Fibroblast of skin of abdomen (primary cell): ENCODE measurements around the gene TMEM26.

Experiments
- DNase-seq: peaks from one replicate; pipeline ENCODE4 v3.0.0-alpha.2; 2013

Gene TMEM26

DNA sequence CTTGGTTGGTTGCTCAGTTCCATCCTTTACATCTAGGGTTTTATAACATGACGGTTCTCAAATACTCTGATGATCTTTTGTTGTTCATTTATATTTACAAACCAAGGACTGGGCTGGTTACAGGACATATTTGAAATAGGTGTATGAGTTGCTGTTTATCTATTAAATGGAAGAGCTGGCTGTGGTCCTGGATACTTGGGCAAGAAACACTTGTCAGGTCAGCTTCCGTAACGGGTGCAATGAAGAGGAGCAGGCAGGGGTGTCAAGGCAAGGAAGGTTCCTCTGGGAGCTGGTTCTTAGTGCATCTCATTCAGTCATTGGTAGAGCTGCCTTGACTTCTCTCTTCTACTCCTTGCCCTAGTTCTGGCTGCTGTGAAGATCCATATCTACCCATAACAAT lies 4.8 kb upstream of the TMEM26 start:
- DNase-seq: no peak

DNA sequence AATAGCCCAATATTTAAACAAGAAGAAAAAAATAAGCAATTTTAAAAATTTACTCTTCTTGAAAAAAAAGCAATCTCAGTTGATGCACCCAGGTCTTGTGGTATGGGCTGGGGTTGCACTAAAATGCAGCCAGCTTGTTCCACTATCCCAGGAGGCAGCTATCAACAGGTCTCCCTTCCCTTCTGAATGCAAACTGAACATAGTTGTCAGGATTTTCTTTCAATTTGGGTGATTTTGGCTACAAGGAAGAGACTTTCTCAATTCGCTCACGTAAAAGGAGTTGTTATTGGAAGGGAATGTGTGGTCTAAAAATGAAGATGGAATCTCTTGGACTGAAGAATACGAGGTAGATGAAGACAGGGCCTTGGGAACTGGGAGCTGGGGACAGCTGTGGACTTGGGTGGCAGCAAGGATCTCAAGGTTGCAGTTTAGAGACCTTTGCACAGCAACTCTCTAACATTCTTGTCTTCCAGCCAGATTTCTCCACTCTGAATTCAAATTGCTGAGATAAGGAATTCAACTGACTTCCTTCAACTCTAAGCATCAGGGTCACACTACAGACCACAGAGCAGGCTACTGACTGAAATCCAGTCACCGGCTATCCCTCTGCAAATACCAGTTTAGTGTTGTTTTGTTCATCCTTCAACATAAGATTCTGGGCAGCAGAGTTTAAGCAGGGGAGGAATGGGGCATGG lies 3.1 kb upstream of the TMEM26 start:
- DNase-seq: peak; percentile 41

DNA sequence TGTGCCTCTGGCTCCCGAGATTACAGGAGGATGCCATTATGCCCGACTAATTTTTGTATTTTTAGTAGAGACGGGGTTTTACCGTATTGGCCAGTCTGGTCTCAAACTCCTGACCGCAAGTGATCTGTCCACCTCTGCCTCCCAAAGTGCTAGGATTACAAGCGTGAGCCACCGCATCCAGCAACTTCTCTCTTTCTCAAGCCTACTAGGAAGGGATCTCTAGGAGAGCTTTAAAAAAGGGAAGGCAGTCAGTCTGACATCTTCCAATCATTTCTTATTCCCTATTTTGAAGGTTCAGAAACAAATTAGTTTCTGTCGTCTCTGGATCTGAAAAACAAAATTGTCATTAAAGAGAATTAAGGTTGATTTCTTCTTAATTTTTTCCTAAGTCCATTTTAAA lies 2.5 kb upstream of the TMEM26 start:
- DNase-seq: no peak

DNA sequence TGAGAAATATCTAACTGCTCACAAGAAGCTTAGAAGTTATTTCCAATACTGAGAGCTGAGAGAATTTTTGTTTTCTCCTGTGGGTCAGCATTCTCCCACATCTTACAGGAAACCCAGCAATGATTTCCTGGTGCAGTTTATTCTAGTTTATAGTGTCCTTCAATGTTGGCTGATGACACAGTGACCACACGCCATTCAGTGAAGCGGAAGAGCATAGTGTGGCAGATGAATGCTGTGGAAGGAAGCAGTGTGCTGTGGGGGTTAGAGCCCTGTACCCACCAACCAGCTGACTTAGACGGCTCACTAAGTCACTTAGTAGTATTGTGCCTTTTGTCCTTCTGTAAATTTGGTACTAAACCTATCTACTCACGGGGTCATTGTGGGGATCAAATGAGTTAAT lies 1.4 kb upstream of the TMEM26 start:
- peak; percentile 14 for DNase-seq

DNA sequence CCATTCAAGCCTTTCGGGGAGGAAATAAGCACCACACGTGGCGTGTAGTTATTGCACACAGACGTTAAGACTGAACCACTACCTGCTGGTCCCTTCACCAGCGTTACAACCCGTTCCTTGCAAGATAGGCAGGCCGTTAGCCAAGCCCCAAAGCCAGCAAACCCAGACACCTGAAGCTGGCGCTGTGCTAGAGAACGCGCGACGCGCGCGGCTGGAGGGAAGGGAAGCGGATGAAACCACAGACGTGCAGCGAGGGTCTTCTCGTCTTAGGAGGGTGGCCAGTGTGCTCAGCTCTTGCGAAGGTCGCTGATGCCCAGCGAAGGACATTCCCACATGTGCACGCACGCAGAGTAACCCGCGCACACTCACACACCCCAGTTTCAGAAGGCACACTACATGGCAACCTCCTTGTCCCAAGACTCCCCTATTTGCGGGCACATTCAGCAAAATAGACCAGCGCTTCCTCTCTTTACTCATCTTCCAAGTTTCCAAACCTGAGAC lies 980 bp downstream of the TMEM26 start:
- DNase-seq: no peak

DNA sequence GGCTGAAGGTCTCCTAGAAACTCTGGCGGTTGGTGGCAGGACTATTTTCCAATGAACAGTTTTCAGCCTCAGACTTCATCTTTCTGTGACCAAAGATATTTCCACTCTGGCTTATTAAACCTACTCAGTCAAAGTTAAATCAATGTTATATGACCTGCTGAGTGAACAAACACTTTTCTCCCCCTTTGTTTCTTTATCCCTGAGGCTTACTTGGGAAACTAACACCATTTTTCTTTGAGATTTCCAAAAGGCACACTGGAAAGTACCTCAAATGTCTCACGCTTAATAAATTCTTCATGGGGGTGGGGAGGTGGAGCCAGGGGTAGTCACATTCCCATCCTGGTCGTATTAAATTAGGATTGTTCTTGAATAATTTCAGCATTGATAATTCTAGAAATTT lies 1.8 kb downstream of the TMEM26 start:
- DNase-seq: no peak

DNA sequence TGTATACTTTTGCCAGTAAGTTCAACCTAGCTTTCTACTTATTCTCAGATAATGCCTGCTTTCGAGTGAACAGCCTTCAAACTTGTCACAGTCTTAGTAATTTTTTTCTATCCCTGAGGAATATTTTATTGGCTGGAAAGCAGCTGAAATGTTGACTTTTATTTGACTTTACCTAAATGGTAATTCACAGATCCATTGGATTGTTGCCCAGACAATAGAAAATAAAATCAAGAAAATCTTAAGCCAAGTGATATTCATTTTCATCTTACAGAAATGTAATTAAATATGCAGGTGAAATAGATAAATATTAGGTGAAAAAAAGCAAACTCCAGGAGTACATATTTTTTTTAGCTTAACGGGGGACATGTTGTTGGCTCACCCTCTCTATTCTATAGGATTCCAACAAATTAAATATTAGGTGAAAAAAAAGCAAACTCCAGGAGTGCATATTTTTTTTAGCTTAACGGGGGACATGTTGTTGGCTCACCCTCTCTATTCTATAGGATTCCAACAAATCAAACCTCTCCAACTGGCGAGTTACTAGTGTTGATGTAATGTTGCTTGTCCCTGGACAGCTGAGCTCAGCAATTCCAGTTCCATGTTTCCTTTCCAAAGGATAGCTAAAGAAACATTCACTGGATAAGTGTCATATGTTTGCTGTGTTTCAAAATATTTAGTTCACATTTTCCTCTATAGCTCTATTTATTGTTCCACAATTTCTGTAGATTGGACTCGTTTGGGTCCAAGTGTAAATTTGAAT lies 4.2 kb downstream of the TMEM26 start:
- DNase-seq: no peak

DNA sequence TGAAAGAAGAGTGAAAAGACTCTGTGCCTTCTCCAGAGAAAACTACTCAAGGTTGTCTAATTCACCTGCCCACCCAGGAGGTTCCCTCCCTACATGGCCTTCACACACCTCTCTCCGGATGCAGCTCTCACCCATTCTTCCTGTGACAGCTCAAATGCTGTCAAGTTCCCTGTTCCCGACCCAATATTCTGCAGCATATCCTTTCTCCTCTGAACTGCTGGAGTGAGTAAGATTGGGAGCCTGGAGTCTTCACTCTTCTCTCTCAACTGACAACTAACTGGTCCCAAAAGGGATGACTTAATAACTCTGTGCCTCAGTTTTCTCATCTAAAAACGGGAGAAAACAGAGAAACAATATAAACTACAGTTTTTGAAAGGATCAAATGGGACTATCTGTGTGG lies 5.1 kb downstream of the TMEM26 start:
- DNase-seq: no peak

DNA sequence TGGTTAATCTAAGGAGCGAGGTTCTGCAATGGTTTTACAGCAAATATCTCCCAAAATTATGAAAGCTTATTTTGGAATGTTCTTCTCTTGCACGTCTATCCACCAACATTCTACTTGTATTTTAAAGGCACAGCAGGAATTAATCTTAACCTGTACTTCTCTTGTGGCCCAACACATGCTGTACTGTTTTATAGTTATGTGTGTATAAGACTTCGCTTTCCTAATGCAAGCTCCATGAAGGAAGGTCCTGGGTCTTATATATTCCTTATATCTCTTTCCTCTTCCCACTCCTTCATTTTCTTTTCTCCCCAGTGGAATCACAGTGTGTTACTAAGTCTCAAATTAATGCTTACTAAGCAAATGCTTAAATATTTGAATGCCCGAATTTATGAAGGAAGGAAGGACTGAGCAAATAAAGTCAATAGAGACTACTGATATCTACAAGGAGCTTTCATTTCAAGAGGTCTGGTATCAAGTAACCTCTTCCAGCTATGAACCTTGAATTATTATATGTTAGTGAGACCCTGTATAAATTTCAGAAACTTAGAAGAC lies 14.0 kb downstream of the TMEM26 start:
- DNase-seq: no peak

DNA sequence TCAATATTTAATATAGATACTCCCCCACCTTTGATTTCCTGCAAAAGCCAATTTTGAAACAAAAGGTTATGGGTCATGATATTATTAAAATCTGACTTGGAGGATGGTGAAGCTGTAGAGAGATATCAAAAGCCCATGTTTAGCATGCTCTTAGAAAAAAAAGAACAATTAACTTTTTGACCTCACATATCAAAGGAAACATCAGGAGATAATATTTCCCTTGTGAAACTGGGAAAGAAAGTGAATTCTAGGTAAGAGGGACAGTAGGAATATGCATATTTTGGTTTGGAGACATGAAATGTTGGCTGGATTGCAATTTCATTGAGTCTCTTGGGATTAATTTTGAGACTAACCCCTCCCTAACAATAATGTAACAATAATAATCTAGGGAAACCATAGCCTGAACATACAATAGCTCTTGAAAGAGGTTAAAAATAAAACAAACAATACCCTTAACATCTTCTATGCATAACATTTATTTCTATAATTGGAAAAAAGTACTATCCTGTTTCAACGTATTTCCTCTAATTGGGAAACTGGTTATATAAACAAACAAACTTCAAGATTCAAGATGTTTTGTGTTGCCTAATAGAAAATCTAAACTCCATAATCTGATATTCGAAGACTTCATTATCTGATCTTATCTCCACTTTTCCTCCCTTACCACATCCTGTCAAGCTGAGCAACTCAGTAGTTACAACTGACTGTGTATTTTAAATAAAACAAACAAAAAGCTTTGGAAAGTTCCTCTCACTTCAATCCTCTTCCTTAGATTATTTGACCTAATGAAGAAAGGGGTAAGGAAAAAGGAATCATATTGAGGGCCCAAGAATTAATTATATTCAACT lies 14.8 kb downstream of the TMEM26 start:
- DNase-seq: no peak

DNA sequence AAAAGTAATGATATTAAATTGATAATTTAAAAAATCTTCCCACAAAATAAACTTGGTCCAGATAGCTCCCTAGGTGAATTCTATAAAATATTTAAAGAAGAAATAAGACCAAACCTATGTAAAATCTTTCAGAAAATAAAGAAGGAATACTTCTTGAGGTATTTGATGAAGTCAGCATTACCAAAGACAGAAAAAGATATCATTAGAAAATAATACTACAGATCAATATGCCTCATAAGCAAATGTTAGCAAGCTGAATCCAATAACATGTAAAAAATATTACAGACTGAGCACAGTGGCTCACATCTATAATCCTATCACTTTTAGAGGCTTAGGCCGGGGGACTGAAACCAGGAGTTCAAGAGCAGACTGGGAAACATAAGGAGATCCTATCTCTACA lies 30.0 kb downstream of the TMEM26 start:
- no peak for DNase-seq

DNA sequence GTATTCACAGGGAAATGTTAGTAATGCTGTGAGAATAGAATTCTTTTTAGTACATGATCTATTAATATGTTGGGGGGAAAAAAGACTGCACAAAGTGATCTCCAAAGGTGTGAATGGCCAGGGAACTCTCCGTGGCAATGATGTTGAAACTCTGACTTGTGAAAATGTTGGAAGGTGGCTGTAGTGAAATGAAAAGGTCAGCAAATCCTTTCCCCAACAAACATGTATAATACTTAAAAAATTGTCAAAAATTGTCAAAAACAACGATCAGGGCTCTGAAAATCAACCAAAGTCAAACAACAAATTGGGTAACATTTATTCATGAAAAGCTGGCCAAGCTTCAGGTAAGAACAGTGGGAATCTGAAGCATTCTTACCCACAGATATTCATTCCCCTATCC lies 35.5 kb downstream of the TMEM26 start:
- no peak for DNase-seq

DNA sequence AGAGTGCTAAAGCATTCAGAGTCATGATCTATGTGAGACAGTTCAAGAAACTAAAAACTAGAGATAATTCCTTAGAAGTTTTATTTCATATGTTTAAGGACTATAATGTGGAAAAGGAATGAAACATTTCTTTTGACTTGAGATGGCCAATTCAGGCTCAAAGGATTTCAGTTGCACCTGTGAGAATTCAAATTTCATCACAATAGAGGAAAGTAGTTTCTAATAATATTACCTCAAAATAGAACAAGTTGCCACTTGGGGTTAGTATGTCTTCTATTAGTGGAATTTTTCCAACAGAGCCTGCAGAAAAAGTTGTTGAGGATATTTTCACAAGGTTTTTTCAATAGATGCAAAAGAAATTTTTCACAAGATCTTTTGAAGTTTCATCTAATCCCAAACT lies 37.4 kb downstream of the TMEM26 start:
- DNase-seq: no peak

DNA sequence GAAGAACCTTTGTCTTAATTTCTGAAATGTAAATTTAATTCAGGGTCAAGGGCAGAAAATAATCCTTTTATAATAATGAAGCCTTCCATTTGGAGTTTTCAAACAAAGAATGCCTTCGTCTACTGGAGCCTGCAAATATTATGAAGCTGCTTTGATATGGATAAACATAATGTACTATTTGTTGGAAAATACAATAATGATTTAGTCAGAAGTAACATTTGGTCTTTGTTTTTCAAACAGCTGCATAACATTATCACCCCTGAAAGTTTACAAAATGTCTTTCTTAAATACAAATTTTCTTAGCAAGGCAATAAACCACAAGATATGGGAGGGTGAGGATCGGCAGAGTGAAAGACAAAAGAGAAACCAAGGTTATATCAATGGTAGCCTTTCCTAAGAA lies 41.5 kb downstream of the TMEM26 start:
- no peak for DNase-seq

DNA sequence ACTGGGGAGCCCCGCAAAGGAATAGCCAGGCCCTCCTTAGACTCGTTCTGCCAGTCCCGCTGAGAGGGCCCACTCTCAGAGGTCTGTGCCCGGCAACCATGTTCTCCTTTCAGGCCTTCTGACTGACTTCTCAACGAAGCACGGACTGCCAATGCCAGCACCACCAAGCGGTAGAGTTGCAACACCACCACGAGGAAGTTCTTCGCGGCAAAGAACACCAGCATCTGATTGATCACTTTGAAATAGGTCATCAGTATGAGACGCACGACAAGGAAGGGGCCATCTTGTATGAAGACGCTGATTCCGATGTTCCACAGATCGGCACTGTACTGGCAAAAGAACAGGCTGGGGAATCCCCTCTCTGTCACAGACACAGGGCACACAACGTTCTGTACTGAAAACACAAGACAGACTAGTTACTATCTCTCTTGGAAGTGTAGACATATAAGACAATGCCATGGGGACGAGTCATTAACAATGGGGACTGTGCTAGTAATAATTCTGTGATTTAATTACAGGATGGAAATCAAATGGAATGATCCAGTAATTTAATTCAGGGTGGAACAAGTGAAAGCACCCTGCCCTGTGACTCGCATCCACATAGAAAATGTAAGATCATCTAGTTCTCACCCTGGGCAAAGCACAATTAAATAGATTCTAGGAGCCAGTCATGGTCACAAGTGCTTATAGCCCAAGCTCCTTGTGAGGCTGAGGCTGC lies 42.7 kb downstream of the TMEM26 start:
- peak; percentile 8 for DNase-seq

DNA sequence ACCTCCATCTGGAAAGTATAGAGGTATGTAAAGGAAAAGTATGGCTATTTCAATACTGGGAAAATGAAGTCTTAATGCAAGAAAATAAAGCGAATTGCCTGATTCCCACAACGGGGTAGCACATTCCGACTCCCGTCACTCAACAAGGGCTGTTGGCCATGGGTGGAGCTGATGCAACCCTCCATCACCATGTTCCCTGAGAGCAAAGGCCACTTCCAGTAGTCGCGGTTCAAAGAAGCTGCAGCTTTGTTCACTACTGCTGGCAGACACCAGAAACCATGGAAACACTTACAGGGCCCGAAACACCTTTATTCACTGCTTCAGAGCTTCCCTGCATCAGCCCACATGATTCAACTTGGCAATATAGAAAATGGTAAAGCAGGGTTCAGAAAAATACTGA lies 44.0 kb downstream of the TMEM26 start:
- DNase-seq: no peak

DNA sequence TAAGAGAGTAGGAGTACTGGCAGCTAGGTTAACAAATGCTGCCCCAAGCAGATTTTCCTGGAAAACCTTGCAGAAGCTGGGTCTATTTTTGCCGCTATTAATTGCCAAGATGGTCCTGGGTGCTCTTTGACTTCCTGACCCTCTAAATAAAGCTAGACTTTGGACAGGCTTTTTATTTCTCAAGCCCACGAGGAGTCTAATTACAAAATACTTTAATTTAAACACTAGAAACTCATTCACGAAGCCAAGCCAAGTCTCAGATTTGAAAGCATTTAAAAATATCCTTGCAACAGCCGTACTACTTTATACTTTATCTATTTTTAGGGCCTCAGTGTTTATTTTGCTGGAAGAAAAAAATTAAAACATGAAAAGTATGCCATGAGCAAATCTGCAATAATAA lies 45.1 kb downstream of the TMEM26 start:
- no peak for DNase-seq

DNA sequence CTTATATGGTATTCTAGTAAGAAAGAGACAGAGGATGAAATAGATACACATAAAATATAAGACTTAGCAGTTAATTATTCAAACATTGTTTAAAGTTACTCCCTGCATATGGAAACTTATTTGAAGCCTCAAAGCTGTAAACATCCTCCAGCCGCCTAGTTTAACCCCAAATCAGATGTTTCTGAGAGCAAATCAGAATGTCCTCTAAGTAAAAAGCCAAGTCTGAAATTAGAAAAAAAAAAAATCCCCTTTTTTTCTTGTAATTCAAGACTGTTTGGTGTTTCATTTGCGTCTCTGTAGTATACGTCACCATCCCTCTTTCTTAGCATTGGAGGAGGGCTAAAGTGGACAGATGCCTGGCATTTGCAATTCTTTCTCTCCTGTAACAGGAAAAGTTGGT lies 46.4 kb downstream of the TMEM26 start:
- peak; percentile 69 for DNase-seq

DNA sequence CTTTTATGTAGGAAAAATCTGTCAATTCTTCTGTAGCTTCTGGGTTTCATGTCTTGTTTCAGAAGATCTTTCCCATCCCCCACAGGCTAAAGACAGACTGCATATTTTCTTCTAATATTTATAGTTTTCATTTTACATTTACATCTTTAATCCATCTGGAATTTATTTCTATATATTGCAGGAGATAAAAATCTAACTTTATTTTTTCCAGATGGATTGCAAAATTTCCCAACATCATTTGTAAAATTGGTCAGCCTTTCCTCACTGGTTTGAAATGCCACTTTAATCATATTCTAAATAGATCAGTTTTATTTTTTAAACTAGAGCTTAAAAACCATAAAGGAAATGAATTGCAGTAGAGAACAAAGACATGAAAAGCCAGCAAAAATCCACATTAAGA lies 46.9 kb downstream of the TMEM26 start:
- DNase-seq: peak; percentile 83

DNA sequence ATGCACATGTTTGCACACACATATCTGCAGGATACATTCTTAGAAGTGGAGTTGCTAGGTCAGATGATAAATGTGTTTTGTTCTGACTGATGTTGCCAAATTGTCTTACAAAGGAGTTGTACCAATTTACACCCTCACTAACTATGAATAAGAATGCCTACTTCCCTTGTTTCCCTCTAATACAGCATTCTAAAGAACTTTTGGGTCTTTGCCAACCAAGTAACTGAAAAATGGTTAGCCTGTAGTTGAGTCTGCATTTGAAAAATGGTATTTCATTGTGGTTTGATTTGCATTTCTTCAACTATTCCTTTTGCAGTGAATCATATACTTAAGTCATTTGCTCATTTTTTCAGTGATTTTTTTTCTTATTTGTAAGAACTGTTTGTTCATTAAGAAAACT lies 48.4 kb downstream of the TMEM26 start:
- DNase-seq: peak; percentile 93

DNA sequence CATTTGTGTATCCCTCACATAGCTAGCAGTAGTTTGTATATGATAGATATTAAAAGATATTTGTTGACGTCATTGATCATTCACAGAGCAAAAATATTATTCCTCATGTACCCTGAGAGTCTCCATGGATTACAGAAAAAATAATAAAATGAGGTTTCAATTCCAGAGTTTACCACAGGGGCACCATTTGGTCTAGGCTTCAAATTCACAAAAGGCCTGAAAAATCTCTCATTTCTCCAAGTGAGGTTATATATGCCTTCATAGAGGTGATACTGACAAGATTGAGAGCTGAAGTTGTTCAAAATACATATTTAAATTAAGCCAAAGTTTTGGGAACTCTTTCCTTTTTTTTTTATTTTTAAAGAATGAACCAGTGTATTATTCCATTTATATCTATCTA lies 52.7 kb downstream of the TMEM26 start:
- DNase-seq: no peak

DNA sequence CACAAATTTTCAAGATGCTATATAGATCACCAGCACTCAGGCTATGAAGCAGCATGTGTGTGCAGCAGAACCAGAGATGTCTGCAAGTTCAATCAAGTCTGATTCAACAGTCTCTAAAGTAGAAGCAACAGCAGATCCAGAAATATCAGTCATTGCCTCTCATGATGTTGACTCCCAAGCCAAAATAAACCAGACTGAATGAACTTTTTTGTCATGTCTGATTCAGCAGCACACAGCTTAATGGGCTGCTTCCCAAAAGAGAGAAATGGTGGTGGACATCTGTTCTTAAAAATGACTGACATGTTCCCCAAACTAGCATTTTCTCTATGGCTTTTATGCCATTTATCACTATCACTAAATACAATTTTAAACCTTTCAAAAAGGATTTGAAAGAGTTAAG lies 53.8 kb downstream of the TMEM26 start:
- DNase-seq: peak; percentile 79
